ENCODE results near the gene HSF5. TPM values are rescaled to one million over a fixed set of nuclear protein-coding genes. Genes with fewer than 3 reads are reported as not detected.

Gene HSF5
- total and polyA plus RNA-seq, 2 of the 13 experiments (the other 11 are each of a cell fraction or from before 2014, with no cell fraction given), result not detected

DNA sequence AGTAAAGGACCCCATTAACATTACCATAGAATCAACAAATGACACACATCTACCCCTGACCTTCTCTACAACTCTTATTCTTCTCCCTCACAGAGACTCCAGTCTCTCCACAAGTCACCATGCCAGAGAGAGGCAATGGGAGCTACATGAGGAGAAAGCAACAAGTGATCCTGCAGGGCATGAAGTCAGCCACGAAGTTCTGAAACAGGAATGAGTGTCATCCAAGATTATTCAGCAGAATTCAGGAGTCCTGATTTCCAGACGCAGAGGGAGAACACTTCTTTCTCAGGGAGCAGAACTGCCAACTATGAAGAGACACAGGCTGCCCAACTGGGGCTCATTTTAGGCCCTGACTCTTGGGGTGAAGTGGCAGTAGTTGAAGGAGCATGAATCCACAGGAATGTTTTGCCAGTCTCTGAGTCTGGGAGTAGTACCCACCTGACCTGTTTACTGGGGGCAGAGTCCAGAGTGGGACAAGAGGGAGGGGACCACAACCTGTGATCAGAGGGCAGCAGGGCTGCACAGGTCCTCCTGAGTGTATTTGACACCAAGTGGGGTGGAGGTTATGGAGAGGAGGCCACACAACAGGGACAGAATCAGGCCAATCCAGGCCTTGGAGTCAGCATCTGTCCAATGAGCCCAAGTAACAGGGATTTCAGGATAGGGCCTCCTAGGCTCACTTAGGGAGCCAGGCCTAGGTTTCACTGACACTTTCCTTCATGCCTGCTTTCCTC, 28.6 kb upstream of the HSF5 start (continued):
- TF ChIP-seq HNF4G (IDR thresholded peaks at IDR 0.05; ENCODE audit: borderline replicate concordance, low read depth, low read length) (peak; percentile 88), HNF4G (CRISPR knock-in tag; IDR thresholded peaks at IDR 0.05; ENCODE audit: borderline replicate concordance, low read depth) (peak; percentile 82), ZSCAN20 (CRISPR knock-in tag; IDR thresholded peaks at IDR 0.05; ENCODE audit: borderline replicate concordance) (no peak), HCFC1 (IDR thresholded peaks at IDR 0.05; ENCODE audit: low read depth, low read length) (no peak), REPIN1 (CRISPR knock-in tag; IDR thresholded peaks at IDR 0.05; ENCODE audit: borderline replicate concordance, low read depth) (no peak), RAD51 (IDR thresholded peaks at IDR 0.05; ENCODE audit: borderline replicate concordance) (no peak), ZNF333 (CRISPR knock-in tag; IDR thresholded peaks at IDR 0.05; ENCODE audit: borderline replicate concordance) (no peak), MTF2 (CRISPR knock-in tag; IDR thresholded peaks at IDR 0.05; ENCODE audit: borderline replicate concordance) (no peak), BRD4 (CRISPR knock-in tag; IDR thresholded peaks at IDR 0.05) (no peak; the same call in 1 of the 2 replicates), ZNF337 (CRISPR knock-in tag; IDR thresholded peaks at IDR 0.05; ENCODE audit: borderline replicate concordance, low read depth) (no peak), MXI1 (IDR thresholded peaks at IDR 0.05; ENCODE audit: borderline replicate concordance, low read depth, low read length) (peak; percentile 50; the same call in 1 of the 3 replicates), ZNF569 (CRISPR knock-in tag; IDR thresholded peaks at IDR 0.05; ENCODE audit: borderline replicate concordance) (no peak), MAFG (CRISPR knock-in tag; IDR thresholded peaks at IDR 0.05) (no peak), NR2F1 (CRISPR knock-in tag; IDR thresholded peaks at IDR 0.05) (peak in 1 of 2 experiments; percentile 54; a peak in 2 of 4 replicates), ZNF225 (CRISPR knock-in tag; IDR thresholded peaks at IDR 0.05) (no peak), ZNF546 (CRISPR knock-in tag; conservative IDR thresholded peaks at IDR 0.05) (no peak), ISX (CRISPR knock-in tag; conservative IDR thresholded peaks at IDR 0.05) (no peak), GZF1 (CRISPR knock-in tag; IDR thresholded peaks at IDR 0.05) (no peak), EEA1 (CRISPR knock-in tag; IDR thresholded peaks at IDR 0.05; ENCODE audit: borderline replicate concordance) (no peak), CHD2 (IDR thresholded peaks at IDR 0.05; ENCODE audit: low read depth, low read length) (no peak), ZNF75D (CRISPR knock-in tag; IDR thresholded peaks at IDR 0.05; ENCODE audit: borderline replicate concordance) (no peak)
- TF ChIP-seq, protein P1, sequence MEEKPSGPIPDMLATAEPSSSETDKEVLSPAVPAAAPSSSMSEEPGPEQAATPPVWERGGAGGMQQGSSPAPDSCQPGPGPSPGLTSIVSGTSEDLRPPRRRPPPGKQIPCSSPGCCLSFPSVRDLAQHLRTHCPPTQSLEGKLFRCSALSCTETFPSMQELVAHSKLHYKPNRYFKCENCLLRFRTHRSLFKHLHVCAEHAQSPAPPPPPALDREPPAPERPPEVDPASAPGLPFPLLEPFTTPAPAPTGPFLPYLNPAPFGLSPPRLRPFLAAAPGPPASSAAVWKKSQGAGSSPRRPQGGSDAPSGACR (CRISPR knock-in tag; IDR thresholded peaks at IDR 0.05), result peak; percentile 84; the same call in 1 of the 2 replicates
- TF ChIP-seq, protein P2, sequence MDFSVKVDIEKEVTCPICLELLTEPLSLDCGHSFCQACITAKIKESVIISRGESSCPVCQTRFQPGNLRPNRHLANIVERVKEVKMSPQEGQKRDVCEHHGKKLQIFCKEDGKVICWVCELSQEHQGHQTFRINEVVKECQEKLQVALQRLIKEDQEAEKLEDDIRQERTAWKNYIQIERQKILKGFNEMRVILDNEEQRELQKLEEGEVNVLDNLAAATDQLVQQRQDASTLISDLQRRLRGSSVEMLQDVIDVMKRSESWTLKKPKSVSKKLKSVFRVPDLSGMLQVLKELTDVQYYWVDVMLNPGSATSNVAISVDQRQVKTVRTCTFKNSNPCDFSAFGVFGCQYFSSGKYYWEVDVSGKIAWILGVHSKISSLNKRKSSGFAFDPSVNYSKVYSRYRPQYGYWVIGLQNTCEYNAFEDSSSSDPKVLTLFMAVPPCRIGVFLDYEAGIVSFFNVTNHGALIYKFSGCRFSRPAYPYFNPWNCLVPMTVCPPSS (IDR thresholded peaks at IDR 0.05), result no peak
- TF ChIP-seq, protein P3, sequence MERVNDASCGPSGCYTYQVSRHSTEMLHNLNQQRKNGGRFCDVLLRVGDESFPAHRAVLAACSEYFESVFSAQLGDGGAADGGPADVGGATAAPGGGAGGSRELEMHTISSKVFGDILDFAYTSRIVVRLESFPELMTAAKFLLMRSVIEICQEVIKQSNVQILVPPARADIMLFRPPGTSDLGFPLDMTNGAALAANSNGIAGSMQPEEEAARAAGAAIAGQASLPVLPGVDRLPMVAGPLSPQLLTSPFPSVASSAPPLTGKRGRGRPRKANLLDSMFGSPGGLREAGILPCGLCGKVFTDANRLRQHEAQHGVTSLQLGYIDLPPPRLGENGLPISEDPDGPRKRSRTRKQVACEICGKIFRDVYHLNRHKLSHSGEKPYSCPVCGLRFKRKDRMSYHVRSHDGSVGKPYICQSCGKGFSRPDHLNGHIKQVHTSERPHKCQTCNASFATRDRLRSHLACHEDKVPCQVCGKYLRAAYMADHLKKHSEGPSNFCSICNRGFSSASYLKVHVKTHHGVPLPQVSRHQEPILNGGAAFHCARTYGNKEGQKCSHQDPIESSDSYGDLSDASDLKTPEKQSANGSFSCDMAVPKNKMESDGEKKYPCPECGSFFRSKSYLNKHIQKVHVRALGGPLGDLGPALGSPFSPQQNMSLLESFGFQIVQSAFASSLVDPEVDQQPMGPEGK (CRISPR knock-in tag; IDR thresholded peaks at IDR 0.05), result peak; percentile 71
- TF ChIP-seq, protein P4, sequence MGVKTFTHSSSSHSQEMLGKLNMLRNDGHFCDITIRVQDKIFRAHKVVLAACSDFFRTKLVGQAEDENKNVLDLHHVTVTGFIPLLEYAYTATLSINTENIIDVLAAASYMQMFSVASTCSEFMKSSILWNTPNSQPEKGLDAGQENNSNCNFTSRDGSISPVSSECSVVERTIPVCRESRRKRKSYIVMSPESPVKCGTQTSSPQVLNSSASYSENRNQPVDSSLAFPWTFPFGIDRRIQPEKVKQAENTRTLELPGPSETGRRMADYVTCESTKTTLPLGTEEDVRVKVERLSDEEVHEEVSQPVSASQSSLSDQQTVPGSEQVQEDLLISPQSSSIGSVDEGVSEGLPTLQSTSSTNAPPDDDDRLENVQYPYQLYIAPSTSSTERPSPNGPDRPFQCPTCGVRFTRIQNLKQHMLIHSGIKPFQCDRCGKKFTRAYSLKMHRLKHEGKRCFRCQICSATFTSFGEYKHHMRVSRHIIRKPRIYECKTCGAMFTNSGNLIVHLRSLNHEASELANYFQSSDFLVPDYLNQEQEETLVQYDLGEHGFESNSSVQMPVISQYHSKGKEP (CRISPR knock-in tag; IDR thresholded peaks at IDR 0.05), result no peak

All from HepG2 (cell line).